IPS DF 4.7 (cell line): Measurements from ENCODE around the gene COASY.
"Not testable (repeated sequence)": the region's sequence is repeated elsewhere in the genome, so short reads cannot be mapped to it uniquely, and the experiment has no call there.

Experiments used
- DNase-seq: peaks from one replicate; pipeline ENCODE4 v3.0.0-alpha.2; 2013; ENCODE audit warnings: low spot score; ENCODE audit errors: extremely low read depth

COASY gene

DNA sequence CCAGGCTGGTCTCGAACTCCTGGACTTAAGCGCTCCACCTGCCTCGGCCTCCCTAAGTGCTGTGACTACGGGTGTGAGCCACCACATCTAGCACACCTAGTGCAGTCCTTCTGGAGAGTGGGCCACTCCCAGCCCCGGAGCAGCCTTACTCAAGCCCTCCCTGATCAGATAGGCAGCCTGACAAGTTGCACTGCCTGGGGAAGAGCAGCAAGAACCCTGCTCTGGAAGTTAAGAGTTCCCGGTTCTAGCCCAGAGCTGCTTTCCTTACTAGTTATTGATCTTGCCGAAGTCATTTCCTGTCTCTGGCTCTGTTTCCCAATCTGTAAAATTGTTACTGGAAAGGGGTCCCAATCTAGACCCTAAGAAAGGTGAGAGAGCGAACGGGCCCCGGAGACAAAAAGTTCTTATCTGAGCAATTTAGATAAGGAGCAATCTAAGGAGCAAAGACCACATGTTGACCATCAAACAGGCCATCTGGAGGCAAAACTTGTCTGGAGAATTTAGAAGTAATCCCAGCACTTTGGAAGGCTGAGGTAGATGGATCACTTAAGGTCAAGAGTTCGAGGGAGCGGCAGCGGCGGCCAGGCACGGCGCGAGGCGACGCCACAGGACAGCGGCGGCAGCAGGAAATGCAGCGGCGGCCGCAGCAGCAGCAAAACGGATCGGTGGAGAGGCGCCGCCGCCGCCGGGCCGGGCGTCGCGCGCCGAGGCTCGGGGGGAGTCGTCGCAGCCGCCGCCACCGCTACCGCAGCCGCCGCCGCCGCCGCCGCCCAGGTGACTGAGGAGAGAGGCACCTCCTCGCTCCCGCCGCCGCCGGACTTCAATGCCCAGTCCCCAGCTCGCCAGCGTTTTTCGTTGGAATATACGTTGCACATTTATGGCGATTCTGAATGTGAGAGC lies 30.2 kb upstream of the COASY start:
- DNase-seq, result no peak

DNA sequence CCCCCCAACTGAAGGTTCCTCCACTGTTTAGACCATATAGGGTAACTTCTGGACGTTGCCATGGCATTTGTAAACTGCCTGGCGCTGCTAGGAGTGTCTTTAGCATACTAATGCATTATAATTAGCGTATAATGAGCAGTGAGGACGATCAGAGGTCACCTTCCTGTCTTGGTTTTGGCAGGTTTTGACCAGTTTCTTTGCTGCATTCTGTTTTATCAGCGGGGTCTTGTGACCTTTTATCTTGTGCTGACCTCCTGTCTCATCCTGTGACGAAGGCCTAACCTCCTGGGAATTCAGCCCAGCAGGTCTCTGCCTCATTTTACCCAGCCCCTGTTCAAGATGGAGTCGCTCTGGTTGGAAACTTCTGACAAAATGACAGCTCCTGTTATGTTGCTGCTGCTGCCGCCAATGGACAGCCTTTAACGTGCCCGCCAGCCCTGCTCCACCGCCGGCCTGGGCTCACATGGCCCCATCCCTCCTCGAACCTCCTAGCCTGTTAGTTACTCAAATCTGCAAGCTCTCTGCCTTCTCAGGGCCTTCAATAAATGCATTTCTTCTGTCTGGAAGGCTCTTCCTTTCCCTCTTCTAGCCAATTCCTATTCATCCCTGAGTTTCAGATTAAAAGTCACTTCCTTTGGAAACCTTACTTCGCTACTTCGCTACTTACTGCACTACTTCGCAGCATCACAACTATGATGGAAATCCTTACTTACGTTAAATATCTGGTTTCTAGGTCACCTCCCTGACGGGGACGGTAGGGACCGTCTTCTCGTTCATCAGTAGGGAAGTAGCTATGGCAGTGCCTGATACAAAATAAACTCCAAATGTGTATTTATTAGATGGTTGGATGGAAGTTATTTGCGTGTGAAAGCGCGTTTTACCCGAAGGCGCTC lies 26.5 kb upstream of the COASY start:
- DNase-seq, result no peak

GRCh38 chr17:42536048-42536371 lies 25.9 kb upstream of the COASY start, which contains the start of gene NAGLU:
Gene NAGLU, plus strand, starts transcription at chr17:42536241. Its CDS starts 32 bp downstream, at chr17:42536273.
- no peak for DNase-seq

GRCh38 chr17:42536372-42537155 lies 25.4 kb upstream of the COASY start:
- DNase-seq, result no peak

DNA sequence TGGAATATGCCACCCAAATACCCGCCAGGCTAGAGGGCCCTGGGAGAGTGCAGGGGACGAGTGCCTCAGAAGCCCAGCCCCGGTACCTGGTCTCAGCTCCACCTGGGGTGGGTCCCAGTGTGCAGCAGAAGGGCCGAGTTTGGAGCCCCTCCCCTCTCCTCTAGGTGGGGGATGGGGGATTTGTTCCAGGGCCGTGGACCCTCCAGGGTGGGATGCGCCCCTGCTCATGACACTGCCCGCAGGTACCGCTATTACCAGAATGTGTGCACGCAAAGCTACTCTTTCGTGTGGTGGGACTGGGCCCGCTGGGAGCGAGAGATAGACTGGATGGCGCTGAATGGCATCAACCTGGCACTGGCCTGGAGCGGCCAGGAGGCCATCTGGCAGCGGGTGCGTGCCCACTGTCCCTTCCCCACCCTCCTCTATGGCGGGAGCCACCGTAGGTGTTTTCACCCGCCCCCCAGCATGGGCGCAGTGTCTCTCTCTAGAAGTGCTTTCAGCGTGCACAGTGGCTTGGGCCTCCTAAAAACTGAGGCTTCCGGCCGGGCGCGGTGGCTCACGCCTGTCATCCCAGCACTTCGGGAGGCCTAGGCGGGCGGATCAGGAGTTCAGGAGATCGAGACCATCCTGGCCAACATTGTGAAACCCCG lies 24.7 kb upstream of the COASY start:
- DNase-seq, result no peak

DNA sequence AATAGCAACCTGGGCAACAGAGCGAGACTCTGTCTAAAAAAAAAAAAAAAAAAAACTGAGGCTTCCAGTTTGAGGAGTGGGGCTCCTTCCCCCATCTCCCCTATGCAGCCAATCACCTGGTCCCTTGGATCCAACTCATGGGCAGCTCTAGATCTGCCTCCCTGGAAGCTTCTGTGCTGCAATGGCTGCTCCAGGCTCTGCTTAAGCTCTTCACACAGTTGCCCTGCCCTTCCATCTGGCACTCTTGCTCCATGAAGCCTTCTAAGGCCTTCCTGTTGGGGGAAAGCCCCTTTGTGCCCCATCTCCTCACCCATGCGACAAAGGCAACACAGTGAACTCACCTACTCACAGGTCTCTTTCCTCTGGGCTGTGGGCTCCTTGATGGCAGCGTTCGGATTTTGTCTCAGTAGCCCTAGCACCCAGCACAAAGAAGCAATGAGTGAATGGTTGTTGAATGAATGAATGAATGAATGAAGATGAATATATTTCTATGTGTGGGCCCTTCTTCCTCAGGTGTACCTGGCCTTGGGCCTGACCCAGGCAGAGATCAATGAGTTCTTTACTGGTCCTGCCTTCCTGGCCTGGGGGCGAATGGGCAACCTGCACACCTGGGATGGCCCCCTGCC lies 24.0 kb upstream of the COASY start:
- DNase-seq, result no peak

DNA sequence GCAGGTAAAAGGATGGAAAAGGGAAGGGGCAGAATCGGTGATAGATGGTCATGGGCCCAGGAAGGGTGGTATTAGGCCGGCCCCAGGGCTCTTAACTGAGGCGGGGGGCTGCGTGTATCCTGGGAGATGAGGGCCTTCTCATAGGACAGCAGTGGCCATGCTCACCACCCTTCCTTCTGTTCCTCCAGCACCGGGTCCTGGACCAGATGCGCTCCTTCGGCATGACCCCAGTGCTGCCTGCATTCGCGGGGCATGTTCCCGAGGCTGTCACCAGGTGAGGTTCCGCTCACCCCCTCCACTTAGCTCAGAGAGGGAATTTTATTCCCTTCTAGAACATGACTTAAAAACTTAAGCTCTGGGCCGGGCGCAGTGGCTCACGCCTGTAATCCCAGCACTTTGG lies 23.5 kb upstream of the COASY start:
- no peak for DNase-seq

DNA sequence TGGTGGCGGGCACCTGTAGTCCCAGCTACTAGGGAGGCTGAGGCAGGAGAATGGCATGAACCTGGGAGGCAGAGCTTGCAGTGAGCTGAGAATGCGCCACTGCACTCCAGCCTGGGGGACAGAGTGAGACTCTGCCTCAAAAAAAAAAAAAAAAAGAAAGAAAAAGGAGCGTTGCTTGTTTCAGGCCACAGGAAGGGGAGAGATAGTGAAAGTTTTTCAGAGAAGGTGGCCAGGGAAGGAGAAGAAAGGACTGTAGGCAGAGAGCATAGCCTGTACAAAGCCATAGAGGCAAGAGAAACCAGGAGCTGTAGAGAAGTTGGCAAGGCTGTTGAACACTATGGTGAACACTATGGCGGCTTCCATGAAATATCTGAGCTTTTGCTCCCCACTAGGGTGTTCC lies 21.4 kb upstream of the COASY start:
- not testable (repeated sequence) for DNase-seq

DNA sequence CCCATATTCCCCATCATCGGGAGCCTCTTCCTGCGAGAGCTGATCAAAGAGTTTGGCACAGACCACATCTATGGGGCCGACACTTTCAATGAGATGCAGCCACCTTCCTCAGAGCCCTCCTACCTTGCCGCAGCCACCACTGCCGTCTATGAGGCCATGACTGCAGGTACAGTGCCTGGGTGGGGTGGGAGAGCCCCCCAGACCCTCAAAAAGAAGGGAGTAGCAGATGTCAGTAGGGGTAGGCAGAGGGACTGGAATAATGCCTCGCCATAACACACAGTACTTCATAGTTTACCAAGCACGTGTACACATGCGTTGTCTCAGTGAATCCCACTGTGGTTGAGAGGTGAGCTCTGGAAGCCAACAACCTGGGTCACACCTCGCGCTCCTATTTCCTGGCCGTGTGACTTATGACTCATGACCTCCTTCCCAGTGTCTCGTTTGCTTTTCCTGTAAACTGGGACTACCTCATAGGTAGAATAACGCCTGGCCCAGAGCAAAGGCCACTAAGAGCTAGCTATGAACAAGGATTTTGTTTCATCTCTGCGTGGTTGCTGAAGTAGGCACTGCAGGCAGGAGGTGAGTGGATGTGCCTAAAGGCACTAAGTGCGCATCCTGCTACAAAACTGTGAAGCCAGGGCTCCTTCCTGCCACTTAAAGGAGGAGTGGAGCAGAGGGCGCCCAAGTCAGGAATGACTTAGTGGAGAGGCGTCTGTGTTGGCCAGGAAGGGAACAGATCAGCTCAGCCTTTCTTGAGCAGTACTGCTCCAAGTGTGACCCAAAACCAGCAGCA lies 20.7 kb upstream of the COASY start:
- DNase-seq, result no peak

DNA sequence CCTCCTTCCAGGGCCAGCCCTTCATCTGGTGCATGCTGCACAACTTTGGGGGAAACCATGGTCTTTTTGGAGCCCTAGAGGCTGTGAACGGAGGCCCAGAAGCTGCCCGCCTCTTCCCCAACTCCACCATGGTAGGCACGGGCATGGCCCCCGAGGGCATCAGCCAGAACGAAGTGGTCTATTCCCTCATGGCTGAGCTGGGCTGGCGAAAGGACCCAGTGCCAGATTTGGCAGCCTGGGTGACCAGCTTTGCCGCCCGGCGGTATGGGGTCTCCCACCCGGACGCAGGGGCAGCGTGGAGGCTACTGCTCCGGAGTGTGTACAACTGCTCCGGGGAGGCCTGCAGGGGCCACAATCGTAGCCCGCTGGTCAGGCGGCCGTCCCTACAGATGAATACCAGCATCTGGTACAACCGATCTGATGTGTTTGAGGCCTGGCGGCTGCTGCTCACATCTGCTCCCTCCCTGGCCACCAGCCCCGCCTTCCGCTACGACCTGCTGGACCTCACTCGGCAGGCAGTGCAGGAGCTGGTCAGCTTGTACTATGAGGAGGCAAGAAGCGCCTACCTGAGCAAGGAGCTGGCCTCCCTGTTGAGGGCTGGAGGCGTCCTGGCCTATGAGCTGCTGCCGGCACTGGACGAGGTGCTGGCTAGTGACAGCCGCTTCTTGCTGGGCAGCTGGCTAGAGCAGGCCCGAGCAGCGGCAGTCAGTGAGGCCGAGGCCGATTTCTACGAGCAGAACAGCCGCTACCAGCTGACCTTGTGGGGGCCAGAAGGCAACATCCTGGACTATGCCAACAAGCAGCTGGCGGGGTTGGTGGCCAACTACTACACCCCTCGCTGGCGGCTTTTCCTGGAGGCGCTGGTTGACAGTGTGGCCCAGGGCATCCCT lies 18.5 kb upstream of the COASY start:
- DNase-seq, result no peak

- DNase-seq, result no peak
Observed at GRCh38 chr17:42544874-42545283, 17.1 kb upstream of the COASY start.

DNA sequence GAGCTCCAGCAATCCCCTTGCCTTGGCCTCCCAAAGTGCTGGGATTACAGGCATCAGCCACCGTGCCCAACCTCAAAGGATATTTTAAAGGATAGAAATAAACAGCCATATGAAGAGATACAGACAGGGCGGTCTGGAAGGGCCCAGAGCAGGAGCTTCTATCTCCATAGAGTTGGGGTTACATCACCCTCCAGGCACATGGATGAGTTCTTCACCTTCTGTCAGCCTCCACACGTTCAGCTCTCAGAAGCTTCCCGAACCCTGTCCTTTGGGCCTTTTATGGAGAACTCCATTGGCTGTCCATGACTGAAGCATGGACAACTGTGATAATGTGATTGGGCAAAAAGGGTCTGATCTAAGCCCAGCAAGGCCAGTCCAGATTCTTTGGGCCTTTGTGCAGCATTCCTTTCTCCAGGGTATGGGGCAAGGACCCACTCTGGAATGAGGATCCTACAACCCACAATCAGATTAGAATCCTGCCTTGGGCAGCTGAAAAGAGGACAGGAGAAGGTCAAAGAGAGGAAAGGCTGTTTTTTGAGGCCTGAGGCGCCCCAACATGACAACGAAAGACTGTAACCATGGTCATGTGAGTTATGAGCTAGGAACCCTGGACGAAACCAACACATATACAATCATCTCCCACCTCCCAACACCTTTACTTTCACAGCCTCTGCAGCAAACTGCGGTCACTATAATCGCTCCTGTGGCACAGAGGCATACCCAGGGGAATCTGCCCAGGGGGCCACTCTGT lies 16.0 kb upstream of the COASY start:
- DNase-seq, result not testable (repeated sequence)

DNA sequence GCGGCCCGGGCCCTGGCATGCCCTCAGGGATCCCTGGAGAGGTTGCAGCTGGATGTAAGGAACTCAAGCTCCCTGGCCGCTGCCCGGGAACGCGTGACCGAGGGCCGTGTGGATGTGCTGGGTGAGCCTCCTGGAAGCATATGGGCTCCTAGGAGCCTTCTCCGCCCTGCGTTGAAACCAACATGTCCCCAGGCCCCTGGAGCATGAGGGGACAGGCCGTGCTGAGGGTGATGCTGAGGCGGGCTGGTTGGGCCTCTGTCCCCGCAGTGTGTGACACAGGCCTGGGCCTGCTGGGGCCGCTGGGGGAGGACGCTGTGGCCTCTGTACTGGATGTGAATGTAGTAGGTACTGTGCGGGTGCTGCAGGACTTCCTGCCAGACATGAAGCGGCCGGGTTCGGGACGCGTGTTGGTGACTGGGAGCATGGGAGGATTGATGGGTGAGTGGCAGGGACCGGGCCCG lies 14.9 kb upstream of the COASY start:
- no peak for DNase-seq

- DNase-seq, result no peak
Observed at GRCh38 chr17:42547698-42548069, 14.3 kb upstream of the COASY start.

GRCh38 chr17:42548070-42548837 lies 13.7 kb upstream of the COASY start:
- DNase-seq, result no peak

DNA sequence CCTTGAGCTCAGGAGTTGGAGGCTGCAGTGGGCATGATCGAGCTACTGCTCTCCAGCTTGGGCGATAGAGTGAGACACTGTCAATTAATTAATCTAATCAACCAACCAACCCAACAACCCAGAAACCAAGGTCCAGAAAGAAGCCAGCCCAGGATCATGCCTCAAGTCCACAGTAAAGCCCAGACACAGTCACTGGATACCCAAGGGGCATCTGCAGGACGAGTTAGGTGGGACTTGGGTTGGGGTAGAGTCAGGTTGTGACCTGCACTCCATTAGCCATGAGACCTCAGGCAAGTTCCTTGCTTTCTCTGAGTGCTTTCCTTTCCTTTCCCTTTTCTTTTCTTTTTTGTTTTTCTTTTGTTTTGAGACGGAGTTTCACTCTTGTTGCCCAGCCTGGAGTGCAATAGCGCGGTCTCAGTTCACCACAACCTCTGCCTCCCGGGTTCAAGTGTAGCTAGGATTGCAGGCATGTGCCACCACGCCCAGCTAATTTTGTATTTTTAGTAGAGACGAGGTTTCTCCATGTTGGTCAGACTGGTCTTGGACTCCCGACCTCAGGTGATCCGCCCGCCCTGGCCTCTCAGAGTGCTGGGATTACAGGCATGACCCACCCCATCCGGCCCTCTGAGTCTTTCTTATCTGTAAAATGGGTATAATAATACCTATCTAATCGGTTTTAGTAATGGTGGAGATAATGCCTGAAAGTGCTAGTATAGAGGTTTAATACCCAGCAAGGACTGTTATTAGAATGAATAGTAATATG lies 12.8 kb upstream of the COASY start:
- DNase-seq, result no peak
